ENCODE data around the gene TMEM87A. TPM values are rescaled to one million over a fixed set of nuclear protein-coding genes. Genes with fewer than 3 reads are reported as not detected.

Gene TMEM87A
- total and polyA plus RNA-seq, 2 donors: 32.2 to 33.5 TPM

DNA sequence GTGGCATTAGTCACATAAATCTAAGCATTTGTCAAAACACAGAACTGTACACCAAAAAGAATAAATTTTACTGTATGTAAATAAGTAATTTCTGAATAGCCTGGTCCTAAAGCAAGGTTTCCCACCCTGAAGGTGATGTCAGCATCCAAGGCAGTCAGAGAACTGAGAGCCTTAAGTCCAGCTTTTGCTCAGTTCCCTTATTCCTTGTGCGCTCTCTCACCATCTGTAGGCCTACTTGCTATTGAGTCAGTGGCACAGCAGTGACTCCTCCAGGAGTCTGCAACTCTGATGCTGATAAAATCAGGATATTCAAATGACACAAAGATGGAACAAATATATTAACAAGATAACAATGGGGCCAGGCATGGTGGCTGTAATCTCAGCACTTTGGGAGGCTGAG, 87.4 kb downstream of the TMEM87A start:
- Histone ChIP-seq H3K9me3 (ENCODE audit: control insufficient read depth in 2 of 2, insufficient read depth in 1 of 2, low read length in 1 of 2) (no peaks in the 10 kb centered on the region), H3K27ac (ENCODE audit: low read depth in 1 of 2, low read length in 1 of 2) (no peak overlapping the region), H3K27me3 (ENCODE audit: control insufficient read depth in 2 of 2, insufficient read depth in 1 of 2, low read length in 1 of 2) (no peaks in the 10 kb centered on the region), H3K4me1 (ENCODE audit: control insufficient read depth in 2 of 2, insufficient read depth in 2 of 2, low read length in 2 of 2) (no peaks in the 10 kb centered on the region), H3K36me3 (ENCODE audit: control insufficient read depth in 2 of 2, insufficient read depth in 2 of 2, low read length in 1 of 2) (peaks cover 62 to 80% of the 10 kb centered on the region in 2 donors), H3K4me3 (ENCODE audit: low read length in 2 of 2) (no peak overlapping the region)
- WGBS: 100% methylated on average over 1 of the region's 1 CpG
- DNase-seq (ENCODE audit: low read depth in 6 of 9, low spot score in 9 of 9): no peak

DNA sequence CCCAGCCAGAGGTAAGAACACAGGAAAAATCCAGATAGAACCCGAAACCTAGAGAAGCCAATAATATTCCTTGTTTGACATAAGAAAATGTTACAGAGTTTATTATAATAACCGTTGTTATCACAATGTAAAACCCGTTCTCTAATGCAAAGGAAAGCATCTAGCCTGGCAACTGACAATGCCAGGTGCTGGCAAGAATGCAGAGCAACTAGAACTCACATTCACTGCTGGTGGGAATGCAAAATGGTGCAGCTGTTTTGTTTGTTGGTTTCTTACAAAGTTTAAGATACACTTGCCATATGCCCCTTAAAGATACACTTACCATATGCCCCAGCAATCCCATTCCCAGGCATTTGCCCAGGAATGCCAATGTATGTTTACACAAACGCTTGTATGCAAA, 88.5 kb downstream of the TMEM87A start:
- no peak overlapping the region for H3K4me3 ChIP-seq (ENCODE audit: low read length in 2 of 2)
- WGBS: 97% methylated on average over 4 of the region's 4 CpGs
- no peaks in the 10 kb centered on the region for H3K4me1 ChIP-seq (ENCODE audit: control insufficient read depth in 2 of 2, insufficient read depth in 2 of 2, low read length in 2 of 2)
- H3K9me3 ChIP-seq (ENCODE audit: control insufficient read depth in 2 of 2, insufficient read depth in 1 of 2, low read length in 1 of 2): no peaks in the 10 kb centered on the region
- no peak for DNase-seq (ENCODE audit: low read depth in 6 of 9, low spot score in 9 of 9)
- no peak overlapping the region for H3K27ac ChIP-seq (ENCODE audit: low read depth in 1 of 2, low read length in 1 of 2)
- H3K36me3 ChIP-seq (ENCODE audit: control insufficient read depth in 2 of 2, insufficient read depth in 2 of 2, low read length in 1 of 2): peaks cover 61 to 74% of the 10 kb centered on the region in 2 donors
- H3K27me3 ChIP-seq (ENCODE audit: control insufficient read depth in 2 of 2, insufficient read depth in 1 of 2, low read length in 1 of 2): no peaks in the 10 kb centered on the region

DNA sequence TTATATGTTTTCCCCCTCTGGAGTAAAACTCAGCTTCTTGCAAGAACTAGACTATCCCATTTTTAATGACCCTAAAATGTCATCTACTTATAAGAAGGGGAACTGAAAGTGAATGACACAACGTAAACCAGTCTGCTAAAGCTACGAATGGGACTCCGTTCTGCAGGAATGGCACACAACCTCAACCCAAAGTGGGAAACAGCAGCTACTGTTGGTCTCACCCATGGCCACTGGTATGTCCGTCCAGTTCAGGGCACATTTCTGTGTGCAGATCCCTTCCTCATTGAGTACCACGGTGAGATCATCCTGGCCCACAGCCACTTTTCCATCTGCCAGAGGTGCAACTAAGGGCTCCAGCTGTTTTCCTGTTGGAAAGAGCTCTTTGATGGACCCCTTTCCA, 88.9 kb downstream of the TMEM87A start:
- H3K27ac ChIP-seq (ENCODE audit: low read depth in 1 of 2, low read length in 1 of 2): no peak overlapping the region
- no peaks in the 10 kb centered on the region for H3K4me1 ChIP-seq (ENCODE audit: control insufficient read depth in 2 of 2, insufficient read depth in 2 of 2, low read length in 2 of 2)
- no peaks in the 10 kb centered on the region for H3K9me3 ChIP-seq (ENCODE audit: control insufficient read depth in 2 of 2, insufficient read depth in 1 of 2, low read length in 1 of 2)
- H3K36me3 ChIP-seq (ENCODE audit: control insufficient read depth in 2 of 2, insufficient read depth in 2 of 2, low read length in 1 of 2): peaks cover 64 to 74% of the 10 kb centered on the region in 2 donors
- no peaks in the 10 kb centered on the region for H3K27me3 ChIP-seq (ENCODE audit: control insufficient read depth in 2 of 2, insufficient read depth in 1 of 2, low read length in 1 of 2)
- 97% methylated on average over 5 of the region's 5 CpGs for WGBS
- H3K4me3 ChIP-seq (ENCODE audit: low read length in 2 of 2): no peak overlapping the region
- no peak for DNase-seq (ENCODE audit: low read depth in 6 of 9, low spot score in 9 of 9)

DNA sequence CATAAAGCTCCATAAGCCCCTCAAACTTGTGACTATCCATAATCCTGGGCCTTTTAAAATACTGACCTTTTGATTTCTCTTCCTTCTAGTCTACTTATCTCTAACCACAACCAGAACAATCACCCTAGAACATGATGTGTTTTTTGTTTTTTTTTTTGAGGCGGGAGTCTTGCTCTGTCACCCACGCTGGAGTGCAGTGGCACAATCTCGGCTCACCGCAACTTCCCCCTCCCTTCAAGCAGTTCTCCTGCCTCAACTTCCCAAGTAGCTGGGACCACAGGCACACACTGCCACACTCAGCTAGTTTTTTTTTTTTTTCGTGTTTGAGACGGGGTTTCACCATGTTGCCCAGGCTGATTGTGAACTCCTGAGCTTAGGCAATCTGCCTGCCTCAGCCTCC, 90.3 kb downstream of the TMEM87A start:
- Histone ChIP-seq H3K36me3 (ENCODE audit: control insufficient read depth in 2 of 2, insufficient read depth in 2 of 2, low read length in 1 of 2) (peaks cover 67 to 73% of the 10 kb centered on the region in 2 donors), H3K4me3 (ENCODE audit: low read length in 2 of 2) (no peak overlapping the region), H3K9me3 (ENCODE audit: control insufficient read depth in 2 of 2, insufficient read depth in 1 of 2, low read length in 1 of 2) (no peaks in the 10 kb centered on the region), H3K4me1 (ENCODE audit: control insufficient read depth in 2 of 2, insufficient read depth in 2 of 2, low read length in 2 of 2) (no peaks in the 10 kb centered on the region), H3K27me3 (ENCODE audit: control insufficient read depth in 2 of 2, insufficient read depth in 1 of 2, low read length in 1 of 2) (no peaks in the 10 kb centered on the region), H3K27ac (ENCODE audit: low read depth in 1 of 2, low read length in 1 of 2) (no peak overlapping the region)
- DNase-seq (ENCODE audit: low read depth in 6 of 9, low spot score in 9 of 9): no peak
- 99% methylated on average over 6 of the region's 6 CpGs for WGBS

DNA sequence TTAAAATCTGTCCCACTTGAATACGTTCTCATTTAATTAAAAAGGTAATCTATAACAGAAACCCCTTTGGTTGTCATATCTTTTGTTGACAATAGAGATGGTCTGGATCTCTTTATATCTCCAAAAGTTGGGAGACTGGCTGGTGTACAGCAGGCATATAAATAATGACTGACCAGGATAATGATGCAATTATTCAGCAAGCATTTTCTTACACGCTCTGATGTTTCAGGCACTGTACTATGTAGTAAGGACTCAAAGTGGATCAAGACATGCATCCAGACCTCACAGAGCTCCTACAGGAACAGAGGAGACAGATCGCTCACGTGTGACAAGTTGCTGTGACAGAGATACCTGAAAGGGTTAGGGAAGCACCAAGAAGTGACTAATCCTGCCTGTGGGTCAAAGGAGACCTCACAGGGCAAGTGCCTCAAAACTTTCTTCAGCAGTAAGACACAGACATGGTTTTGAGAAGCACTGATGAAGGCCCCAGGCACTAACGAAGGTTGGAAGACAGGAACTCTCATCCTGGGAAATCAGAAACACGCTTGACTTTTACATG, 90.8 kb downstream of the TMEM87A start:
- 98% methylated on average over 6 of the region's 6 CpGs for WGBS

DNA sequence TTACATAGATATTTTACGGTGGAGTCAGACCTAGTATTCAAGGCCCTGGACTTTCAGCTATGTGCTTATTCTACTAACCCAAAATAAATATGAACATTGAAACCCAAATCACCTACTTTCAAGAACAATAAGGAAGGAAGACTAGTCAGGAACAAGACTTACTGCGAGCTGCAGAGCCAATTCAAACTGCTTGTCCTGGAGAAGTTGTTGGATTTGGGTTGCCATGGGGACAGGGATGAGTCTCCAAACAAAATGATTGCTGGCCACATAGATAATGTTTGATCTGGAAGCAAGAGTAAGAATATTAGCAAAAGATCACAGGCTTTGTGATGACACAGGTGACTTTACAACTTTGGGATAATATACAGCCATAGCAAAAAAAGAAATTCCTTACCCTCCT, 95.2 kb downstream of the TMEM87A start:
- no peaks in the 10 kb centered on the region for H3K4me1 ChIP-seq (ENCODE audit: control insufficient read depth in 2 of 2, insufficient read depth in 2 of 2, low read length in 2 of 2)
- no peak for DNase-seq (ENCODE audit: low read depth in 6 of 9, low spot score in 9 of 9)
- peaks cover 55 to 64% of the 10 kb centered on the region in 2 donors for H3K36me3 ChIP-seq (ENCODE audit: control insufficient read depth in 2 of 2, insufficient read depth in 2 of 2, low read length in 1 of 2)
- no peak overlapping the region for H3K4me3 ChIP-seq (ENCODE audit: low read length in 2 of 2)
- 98% methylated on average over 2 of the region's 2 CpGs for WGBS
- H3K9me3 ChIP-seq (ENCODE audit: control insufficient read depth in 2 of 2, insufficient read depth in 1 of 2, low read length in 1 of 2): no peaks in the 10 kb centered on the region
- no peaks in the 10 kb centered on the region for H3K27me3 ChIP-seq (ENCODE audit: control insufficient read depth in 2 of 2, insufficient read depth in 1 of 2, low read length in 1 of 2)
- no peak overlapping the region for H3K27ac ChIP-seq (ENCODE audit: low read depth in 1 of 2, low read length in 1 of 2)

More for the DNA sequence above, 90.8 kb downstream of the TMEM87A start:
- Histone ChIP-seq H3K4me3 (ENCODE audit: low read length in 2 of 2) (no peak overlapping the region), H3K36me3 (ENCODE audit: control insufficient read depth in 2 of 2, insufficient read depth in 2 of 2, low read length in 1 of 2) (peaks cover 66 to 70% of the 10 kb centered on the region in 2 donors), H3K27me3 (ENCODE audit: control insufficient read depth in 2 of 2, insufficient read depth in 1 of 2, low read length in 1 of 2) (no peaks in the 10 kb centered on the region), H3K9me3 (ENCODE audit: control insufficient read depth in 2 of 2, insufficient read depth in 1 of 2, low read length in 1 of 2) (no peaks in the 10 kb centered on the region), H3K27ac (ENCODE audit: low read depth in 1 of 2, low read length in 1 of 2) (no peak overlapping the region), H3K4me1 (ENCODE audit: control insufficient read depth in 2 of 2, insufficient read depth in 2 of 2, low read length in 2 of 2) (no peaks in the 10 kb centered on the region)
- DNase-seq (ENCODE audit: low read depth in 6 of 9, low spot score in 9 of 9): no peak

DNA sequence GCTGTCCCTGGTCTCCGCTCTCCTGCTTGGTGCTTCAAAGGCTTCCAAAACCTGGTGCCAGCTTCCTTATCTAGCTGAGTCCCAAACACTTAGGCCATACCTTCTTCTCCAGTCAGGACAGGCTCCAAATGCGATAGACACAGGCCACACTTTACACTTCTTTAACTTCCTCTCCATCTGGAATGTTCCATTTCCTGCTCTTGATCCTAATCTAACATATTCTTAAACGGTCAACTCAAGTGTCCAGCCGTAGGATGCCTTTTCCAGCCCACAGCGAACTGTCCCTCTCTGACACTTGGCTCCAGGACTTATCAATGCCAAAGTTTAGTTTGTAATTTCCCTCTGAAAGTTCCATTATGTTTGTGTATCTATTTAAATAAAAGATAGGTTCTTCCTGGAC, 97.6 kb downstream of the TMEM87A start:
- Histone ChIP-seq H3K27ac (ENCODE audit: low read depth in 1 of 2, low read length in 1 of 2) (no peak overlapping the region), H3K4me1 (ENCODE audit: control insufficient read depth in 2 of 2, insufficient read depth in 2 of 2, low read length in 2 of 2) (no peaks in the 10 kb centered on the region), H3K9me3 (ENCODE audit: control insufficient read depth in 2 of 2, insufficient read depth in 1 of 2, low read length in 1 of 2) (no peaks in the 10 kb centered on the region), H3K36me3 (ENCODE audit: control insufficient read depth in 2 of 2, insufficient read depth in 2 of 2, low read length in 1 of 2) (peaks cover 63 to 76% of the 10 kb centered on the region in 2 donors), H3K27me3 (ENCODE audit: control insufficient read depth in 2 of 2, insufficient read depth in 1 of 2, low read length in 1 of 2) (no peaks in the 10 kb centered on the region), H3K4me3 (ENCODE audit: low read length in 2 of 2) (no peak overlapping the region)
- no peak for DNase-seq (ENCODE audit: low read depth in 6 of 9, low spot score in 9 of 9)
- WGBS: 90% methylated on average over 5 of the region's 5 CpGs

- H3K4me3 ChIP-seq (ENCODE audit: low read length in 2 of 2): no peak overlapping the region
- DNase-seq (ENCODE audit: low read depth in 6 of 9, low spot score in 9 of 9): no peak
- H3K36me3 ChIP-seq (ENCODE audit: control insufficient read depth in 2 of 2, insufficient read depth in 2 of 2, low read length in 1 of 2): peaks cover 55 to 80% of the 10 kb centered on the region in 2 donors
- H3K27ac ChIP-seq (ENCODE audit: low read depth in 1 of 2, low read length in 1 of 2): no peak overlapping the region
- no peaks in the 10 kb centered on the region for H3K9me3 ChIP-seq (ENCODE audit: control insufficient read depth in 2 of 2, insufficient read depth in 1 of 2, low read length in 1 of 2)
- WGBS: 96% methylated on average over 5 of the region's 5 CpGs
- H3K27me3 ChIP-seq (ENCODE audit: control insufficient read depth in 2 of 2, insufficient read depth in 1 of 2, low read length in 1 of 2): no peaks in the 10 kb centered on the region
- no peaks in the 10 kb centered on the region for H3K4me1 ChIP-seq (ENCODE audit: control insufficient read depth in 2 of 2, insufficient read depth in 2 of 2, low read length in 2 of 2)
Observed at GRCh38 chr15:42172475-42172874, 100.8 kb downstream of the TMEM87A start.

DNA sequence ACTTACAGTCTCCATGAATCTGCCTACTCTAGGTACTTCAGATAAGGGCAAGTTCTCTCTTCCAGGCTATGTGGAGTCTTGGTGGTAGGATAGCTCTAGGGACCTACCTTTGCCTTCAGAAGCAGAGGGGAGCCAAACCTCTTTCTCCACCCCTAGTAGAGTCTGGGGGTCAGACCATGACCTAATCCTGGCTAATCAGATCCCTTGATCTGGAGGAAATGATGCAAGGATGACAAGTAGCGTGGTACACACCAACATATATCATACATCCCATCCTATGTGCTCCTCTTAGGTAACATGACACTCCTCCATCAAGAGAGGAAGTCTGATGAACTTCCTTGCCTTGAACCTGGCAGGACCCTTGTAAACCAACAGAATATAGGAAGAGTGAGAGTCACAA, 101.4 kb downstream of the TMEM87A start:
- H3K9me3 ChIP-seq (ENCODE audit: control insufficient read depth in 2 of 2, insufficient read depth in 1 of 2, low read length in 1 of 2): no peaks in the 10 kb centered on the region
- WGBS: 95% methylated on average over 1 of the region's 1 CpG
- DNase-seq (ENCODE audit: low read depth in 6 of 9, low spot score in 9 of 9): no peak
- H3K4me3 ChIP-seq (ENCODE audit: low read length in 2 of 2): no peak overlapping the region
- no peaks in the 10 kb centered on the region for H3K27me3 ChIP-seq (ENCODE audit: control insufficient read depth in 2 of 2, insufficient read depth in 1 of 2, low read length in 1 of 2)
- H3K27ac ChIP-seq (ENCODE audit: low read depth in 1 of 2, low read length in 1 of 2): no peak overlapping the region
- H3K4me1 ChIP-seq (ENCODE audit: control insufficient read depth in 2 of 2, insufficient read depth in 2 of 2, low read length in 2 of 2): no peaks in the 10 kb centered on the region
- H3K36me3 ChIP-seq (ENCODE audit: control insufficient read depth in 2 of 2, insufficient read depth in 2 of 2, low read length in 1 of 2): peaks cover 57 to 83% of the 10 kb centered on the region in 2 donors
